ENCODE data around the gene POLN.

POLN gene

DNA sequence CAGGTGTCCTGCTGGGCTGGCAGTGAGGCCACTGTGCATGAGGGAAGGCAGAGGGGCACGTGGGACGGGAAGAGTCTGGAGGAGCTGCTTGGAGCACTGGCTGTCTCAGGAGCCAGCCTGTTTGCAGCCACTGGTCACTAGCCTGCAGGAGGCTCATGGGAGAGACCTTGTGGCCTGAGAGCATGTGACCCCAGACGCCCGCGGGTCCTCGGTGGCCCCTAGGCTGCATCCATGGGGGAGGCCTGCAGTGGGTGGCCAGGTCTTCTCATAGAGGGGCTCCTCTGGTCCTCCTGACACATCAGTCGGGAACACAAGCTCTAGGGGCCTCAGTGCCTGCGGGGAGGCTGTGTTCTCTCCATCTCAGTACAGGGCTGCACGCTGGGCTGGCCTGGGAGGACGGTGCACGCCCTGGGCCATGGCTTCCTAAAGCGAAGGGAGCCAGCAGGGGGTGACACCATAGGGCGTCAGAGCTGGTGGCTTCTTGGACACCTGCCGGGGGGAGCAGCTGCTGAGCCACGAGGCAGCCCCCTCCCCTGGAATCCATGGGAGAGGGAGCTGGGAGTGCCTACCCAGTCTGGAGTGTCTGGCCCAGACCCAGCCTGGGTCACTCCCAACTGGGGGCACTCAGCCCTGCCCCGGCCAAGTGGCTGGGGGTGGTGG lies 170.5 kb downstream of the POLN start:
- peak in 15 of 51 donors; percentile 56 to 86 (median 74) for DNase-seq

DNA sequence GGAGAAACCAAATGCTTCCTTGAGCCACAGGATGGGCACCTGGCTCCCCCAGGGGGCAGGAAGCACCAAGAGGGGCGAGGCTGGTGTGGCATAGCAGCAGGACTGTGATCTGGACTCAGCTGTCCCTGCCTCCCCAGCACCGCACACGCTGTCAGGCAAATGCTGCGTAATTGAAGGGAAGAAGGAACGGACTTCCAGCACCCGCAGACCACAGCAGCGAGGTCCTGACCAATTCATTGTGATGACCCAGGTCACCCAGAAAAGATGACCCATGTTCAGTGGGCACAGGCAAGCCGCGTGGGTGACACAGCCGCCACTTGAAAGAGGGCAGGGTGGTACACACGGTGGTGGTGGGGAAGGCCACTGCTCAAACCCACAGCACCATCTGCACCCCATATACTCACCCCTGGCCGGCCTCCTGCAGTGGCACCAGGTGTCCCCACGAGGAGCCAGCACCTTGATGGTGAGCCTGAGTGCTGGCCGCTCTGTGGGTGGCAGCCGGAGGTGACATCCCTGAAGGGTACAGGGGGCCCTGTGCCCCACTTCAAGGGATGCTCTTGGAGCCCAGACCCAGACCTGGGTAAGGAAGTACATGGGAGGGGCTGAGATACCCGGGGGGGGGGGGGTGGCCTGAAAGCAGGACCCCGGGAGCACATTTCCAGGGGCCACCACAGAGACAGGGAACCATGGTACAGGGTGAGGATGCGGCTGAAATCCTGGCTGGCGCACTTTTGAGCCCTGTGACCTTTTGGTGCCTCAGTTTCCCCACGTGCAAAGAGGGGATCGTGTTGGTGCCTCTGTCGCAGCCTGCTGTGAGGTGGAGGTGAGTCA lies 171.3 kb downstream of the POLN start:
- no peak for DNase-seq

DNA sequence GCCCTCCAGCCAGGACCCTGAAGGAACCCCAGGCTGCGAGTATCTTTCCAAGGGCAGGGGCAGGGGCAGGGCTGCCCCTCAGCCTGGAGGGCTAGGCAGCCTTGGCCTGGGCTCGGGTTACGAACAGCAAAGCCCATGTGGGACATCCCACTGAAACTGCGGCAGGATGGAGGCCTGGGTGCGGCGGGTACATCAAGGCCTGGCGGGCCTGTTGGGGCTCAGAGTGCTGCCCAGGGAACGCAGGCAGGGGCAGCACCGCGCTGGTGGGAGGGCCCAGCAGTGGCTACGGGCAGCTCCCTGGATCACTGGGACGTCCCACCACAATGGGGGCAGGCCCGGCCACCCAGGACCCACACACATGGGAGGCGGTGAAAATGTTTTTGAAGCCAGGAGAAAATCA lies 171.9 kb downstream of the POLN start:
- no peak for DNase-seq

DNA sequence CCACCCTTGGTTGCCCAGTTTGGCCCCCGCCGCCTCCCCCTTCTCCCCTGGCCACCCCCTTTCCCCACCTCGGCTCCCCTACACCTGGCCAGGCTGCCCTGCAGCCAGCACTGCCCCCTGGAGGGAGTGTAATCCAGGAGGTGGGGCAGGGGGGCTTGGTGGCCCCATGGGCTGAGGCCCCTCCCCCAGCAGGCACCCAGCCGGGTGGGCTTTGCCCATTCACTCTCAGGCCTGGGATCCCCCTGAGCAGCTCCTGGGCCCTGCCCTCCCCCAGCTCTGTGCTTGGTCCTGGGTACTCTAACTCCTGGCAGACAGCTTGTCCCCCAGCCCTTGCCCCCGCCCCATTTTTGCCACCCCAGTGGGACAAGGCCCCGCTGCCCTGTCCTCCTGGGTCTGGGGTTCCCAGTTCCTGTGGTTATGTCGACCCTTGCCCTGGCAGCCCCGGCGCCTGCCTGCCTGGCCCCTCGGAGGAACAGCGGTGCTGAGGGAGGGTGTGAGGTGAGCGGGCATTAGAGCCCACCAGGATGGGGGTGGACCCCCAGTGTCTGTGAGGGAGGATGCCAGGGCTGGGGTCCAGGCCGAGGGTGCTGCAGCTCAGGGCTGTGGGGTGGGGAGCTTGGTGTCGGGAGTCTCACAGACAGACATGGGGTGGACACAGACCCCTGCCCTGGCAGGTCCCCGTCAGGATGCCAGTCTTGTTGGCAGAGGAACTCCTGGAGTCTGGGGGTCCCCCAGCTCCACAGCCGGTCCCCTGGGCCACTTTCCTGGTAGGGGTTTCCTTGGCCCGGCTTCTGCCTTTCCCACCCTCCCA lies 172.6 kb downstream of the POLN start:
- DNase-seq = no peak

DNA sequence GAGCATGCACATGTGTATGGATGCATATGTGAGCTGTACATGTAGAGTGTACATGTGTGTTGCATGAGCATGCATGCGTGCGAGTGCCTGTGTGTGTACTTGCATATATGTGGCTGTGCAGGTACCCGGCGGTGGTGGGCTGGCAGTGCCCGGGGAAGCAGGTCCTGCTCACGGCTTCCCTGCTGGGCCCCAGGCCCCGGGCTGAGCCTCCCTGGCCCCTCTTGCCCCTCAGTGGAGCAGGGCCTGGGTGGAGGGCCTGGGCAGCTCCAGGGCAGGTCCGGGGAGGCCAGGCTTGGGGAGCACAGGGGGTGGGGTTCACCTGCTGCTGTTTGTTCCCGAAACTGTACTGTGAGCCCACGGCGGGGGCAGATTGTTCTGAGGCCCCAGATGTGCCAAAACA lies 173.4 kb downstream of the POLN start:
- no peak for DNase-seq

DNA sequence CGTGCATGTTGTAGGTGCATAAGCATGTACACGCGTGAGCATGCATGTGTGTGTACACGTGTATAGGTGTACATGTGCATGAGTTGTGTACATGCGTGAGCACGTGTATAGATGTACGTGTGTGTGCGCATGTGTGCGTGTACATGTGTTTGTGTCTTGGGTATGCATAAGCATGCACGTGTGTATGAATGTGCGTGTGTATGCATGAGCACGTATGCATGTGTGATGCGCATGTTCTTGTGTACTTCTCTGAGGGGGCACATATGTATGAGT lies 173.8 kb downstream of the POLN start:
- DNase-seq = no peak

DNA sequence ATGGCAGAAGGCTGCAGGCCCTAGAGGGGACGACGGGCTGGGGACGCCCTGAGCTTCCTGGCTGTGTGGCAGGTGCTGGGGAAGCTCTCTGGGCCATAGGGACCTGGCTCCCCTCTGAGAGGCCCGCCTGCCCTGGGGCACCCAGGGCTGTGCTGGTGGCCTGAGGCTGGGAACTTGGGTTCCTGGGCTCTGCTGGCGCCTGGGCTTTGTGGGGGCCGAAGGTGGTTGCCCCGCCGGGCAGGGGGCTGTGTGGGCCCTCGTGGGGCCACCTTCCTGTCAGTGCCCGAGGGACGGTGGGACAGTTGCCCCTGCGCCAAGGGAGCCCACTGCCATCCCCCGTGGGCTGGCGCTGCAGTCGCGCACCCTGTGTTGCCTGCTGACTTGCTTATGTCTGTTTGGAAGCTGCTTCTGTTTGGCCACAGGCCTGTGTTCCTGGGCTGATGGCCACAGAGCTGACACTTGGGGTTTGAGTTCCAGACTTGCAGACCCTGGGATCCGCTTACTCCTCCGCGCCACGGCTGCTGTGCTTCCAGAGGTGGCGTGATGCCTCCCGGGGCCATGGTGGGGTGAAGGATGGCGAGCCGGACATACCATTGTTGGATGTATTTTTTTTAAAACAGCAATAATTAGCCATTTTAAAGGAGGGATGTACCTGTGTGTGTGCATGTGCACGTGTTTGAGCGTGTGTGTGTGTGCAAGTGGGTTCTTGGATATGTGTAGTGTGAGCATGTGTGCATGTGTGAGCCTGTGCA lies 174.3 kb downstream of the POLN start:
- DNase-seq = peak in 5 of 51 donors; percentile 37 to 47 (median 43)

DNA sequence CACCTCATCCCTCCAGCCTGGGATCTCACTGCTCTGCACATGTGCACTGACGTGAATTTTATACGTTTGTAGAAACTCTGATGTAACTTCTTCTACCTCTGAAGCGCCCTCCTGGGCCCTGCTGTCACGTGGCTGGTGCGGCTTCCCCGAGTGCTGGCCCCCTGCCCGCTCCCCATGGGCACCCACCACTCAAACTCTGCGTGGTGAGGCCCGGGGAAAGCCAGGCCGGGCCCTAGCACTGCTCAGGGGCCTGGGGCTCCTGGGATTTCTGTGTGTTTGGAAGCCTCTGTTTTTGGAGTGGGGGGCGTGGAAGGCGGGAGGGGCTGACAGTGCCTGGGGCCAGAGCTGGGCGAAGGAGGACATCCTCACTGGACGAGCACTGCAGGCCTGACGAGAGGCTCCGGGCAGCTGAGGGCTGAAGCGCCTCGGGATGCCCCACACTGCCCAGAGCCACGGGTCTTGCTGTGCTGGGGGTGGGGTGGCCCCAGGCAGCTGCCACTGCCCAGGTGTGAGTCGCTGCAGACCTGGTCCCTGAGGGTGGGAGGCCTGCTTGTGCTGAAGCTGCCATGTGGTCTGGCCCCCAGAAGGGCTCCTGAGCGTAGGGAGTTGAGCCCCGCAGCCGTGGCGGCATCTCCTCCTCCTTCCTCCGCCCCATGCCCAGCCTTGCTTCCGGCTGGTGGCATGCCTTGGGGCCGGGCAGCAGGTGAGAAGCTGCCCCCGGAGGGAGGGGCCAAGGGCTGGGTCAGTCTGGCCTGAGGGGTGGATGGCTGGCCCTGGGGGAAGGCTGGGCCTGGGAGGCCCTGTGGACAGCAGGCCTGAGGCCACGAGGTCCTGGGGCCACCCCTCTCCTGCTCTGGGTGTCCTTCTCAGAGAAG lies 175.1 kb downstream of the POLN start:
- no peak for DNase-seq

DNA sequence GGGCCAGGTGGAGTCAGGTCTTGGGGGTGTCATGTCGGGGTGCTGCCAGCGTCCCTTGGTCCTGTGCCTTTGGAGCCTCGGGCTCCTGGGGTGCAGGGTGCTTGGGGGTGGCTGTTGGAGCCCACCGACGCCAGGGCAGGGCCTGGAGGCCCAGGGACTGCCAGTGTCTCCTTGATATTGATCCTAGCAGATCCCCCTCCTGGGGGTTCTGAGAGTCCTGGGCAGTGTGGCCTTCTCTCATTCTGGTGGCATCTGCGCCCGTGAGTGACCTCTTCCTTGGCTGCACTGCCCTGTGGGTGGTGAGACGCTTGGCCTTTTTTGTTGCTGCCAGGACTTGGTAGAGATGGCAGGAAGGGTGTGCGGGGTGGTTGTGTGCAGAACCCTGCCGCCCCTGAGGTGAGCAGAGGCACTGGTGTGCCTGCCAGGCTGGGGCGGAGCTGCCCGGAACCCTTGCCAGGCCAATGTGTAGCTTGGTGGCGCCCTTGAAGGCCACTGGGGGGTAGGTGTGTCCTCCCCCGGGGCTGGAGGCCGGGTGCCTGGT lies 175.8 kb downstream of the POLN start:
- DNase-seq = no peak

DNA sequence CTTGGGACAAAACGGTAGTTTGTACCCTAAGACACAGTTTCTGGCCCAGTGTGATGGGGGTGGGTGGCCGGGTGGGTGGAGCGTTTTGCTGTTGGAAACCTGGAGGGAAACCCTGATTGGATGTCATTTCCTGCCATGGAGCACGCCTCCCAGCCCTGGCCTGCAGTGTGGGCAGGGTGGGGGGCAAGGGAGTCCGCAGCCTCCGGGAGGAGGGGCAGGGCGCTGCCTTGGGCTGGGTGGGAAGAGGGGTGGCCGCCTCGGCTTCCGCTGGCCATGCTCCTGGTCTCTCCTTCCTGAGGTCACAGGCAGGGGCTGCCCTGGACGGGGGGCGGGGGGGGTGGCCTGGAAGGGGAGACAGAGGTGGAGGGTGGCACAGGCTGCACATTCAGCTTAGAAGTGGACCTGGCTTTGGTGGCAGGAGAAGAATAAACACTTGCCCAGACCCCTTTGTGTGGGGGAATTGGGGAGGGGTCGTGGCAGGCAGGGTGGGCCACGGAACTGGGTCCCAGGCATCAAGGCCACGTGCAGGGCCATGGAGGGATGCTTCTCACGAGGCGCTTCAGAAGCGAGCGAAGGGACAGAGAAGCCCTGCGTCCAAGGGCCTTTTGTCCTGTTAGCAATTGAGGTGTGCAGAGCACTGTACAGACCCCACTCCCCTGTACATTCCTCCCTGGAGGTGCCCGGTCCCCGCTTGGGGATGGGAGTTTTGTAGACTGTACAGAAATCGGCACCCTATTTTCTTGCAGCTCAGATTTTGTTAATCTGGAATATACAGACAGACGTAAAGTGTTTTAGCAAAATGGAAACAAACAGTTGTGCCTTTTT lies 176.6 kb downstream of the POLN start:
- no peak for DNase-seq

DNA sequence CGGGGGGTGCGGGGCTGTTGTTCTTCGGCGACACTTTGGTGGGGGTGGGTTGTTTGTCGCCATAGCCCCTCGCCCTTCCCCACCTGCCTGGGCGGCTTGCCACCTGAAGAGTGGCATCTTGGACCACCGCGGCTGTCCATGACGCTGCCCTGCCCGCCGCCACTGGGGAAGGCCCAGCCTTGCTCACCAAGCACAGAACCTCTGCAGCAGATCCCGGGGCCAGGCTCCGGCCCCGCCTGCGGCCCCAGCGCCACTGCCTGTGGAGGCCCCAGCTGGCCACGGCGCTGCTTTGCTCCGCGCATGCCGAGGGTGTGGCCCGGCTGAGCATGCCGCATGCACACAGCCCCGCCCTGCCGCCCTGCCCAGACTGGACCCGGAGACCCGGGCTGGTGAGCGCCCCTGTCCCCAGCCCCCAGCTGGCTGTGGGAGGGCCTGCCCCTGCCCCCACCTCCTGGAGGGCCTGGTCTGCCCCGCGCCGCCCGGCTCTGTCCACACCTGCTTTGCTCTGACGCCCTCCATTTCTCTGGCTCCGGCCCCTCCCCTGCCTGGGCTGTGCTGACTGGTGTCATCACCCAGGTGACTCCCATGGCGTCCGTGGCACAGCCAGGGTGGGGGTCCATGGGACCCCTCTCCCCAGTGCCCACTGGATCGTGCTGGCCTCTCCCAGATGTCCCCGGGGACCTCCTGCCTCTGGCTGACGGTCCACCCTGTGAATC lies 177.5 kb downstream of the POLN start:
- DNase-seq = no peak

DNA sequence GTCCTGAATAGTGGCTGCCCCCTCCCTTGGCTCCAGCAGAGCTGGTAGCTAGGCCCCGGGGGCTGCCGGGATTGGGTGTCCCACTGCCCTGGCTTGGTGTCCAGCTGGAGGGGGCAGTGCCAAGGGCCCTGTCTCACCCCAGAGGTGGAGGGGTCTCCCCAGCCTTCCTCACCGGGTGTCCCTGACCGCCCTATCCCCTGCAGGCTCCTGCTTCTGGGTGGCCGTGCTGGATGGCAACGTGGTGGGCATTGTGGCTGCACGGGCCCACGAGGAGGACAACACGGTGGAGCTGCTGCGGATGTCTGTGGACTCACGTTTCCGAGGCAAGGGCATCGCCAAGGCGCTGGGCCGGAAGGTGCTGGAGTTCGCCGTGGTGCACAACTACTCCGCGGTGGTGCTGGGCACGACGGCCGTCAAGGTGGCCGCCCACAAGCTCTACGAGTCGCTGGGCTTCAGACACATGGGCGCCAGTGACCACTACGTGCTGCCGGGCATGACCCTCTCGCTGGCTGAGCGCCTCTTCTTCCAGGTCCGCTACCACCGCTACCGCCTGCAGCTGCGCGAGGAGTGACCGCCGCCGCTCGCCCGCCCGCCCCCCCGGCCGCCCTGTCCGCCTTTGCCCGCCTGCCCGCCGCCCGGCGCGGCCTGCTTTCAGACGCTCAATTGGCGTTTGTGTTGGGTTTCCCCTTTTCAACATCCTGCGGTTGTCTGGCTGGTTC lies 178.2 kb downstream of the POLN start:
- DNase-seq = no peak

DNA sequence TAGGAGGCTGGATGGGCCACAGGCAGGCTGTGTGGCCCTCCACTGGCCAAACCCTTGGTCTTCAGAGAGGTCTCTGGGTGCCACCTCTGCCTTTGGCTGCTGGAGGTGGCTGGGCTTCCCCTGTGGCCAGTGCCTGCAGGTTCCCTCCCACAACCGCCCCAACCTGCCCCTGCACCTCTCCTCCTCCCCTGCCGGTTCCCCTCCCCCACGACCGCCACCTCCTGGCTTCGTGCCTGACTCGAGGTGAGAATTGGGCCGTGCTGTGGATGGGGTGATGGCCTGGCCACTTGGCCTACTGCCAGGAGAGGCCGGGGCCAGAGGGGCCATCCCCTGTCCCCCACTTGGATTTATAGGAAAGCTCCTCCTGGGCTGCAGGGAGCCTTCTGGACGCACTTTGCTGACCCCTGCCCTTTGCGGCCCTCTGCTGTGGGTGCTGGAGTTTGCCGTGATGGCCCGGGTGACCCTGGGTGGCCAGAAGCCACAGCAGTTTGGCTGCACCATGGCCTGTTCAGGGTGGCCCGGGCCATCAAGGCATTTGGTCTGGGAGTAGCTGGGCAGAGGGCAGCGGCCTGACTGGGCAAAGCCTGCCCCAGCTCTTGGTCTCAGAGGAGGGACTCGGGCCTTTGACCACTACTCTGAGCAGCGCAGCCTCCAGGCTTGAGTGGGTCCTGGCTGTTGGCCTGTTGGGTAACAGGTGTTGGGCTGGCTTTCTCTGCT lies 179.0 kb downstream of the POLN start:
- DNase-seq = no peak

DNA sequence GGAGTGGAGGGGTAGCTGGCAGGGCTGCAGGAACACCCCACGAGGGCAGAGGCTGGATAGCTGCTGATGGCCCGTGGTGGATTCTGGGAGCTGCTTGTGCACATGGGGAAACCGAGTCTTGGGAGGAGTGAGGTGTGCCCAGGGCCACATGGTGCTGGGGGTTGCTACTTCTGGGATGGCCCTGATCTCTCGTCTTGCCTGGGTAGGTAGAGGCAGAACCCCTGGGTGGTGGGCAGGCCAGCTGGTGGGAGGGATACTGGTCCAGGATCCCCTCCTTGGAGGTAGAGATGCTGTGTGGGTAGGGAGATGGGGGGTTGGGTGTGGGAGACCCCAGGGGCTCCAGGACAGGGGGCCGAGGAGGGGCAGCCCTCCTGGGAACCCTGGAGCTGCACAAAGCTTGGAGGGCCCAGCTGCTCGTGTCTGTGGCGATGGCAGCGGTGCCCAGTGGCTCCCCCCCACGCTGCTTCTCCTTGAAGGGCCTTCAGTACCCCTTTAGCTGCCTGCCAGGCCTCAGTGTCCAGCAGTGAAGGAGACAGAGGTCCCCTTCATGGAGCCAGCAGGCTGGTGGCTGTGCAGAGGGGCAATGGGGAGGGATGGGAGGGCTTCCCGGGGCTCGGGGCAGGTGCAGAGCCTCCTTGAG lies 179.6 kb downstream of the POLN start:
- DNase-seq = no peak

DNA sequence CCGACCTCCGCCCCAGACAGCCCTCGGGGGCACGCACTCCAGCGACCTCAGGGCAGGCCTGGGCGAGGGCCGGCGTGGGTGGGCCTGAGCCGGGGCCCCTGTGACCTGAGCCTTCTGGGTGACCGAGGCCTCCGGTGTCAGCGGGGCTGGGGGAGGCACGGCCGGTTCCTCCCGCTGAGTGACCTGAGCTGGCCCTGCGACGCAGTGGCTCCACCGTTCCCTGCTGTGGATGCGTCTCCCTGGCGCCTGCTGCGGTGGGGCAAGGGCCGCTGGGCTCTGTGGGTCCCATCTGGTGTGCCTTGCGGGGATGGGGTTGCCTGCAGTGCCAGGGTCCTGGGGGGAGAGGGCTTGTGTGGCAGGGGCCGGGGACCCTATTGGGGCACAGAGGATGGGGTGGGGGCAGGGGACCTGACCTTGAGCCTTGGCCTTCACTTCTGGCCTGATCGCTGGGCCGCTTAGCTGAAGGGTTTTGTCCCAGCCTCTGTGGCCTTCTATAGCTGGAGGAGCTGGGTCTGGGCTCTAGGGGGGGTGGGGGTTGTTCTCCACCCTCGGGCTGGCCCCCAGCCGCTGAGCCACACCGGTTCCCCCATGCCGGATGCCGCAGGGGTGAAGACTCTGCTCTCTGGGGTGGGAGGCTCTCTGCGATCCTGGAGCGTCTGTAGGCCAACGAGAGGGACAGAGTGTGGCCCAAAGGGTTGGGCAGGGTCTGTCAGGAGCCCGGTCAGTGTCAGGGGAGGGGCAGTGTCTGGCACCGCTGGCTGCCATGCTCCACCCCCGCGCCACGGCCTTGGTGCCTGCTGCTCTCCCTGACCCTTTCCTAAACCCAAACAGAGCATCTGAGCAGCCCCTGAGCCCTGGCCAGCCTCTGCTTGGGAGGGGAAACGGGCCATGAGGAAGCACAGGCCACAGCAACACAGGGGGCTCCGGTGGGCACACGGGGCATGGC lies 180.5 kb downstream of the POLN start:
- no peak for DNase-seq
